Stimulated activated CD8-positive, alpha-beta memory T cell treated with anti-CD3 and anti-CD28 coated beads, Interleukin-4, amount 100 ng/mL, for 1 hour (primary cell): Measurements from ENCODE around the gene CFAP46.
"Not testable (repeated sequence)": the region's sequence is repeated elsewhere in the genome, so short reads cannot be mapped to it uniquely, and the experiment has no call there.

Experiments
- DNase-seq, 2 donors: peaks; one replicate each; pipeline ENCODE4 v3.0.0-alpha.2; 2020; ENCODE audit warnings: low read depth in 2 of 2, low spot score in 1 of 2

CFAP46 gene

DNA sequence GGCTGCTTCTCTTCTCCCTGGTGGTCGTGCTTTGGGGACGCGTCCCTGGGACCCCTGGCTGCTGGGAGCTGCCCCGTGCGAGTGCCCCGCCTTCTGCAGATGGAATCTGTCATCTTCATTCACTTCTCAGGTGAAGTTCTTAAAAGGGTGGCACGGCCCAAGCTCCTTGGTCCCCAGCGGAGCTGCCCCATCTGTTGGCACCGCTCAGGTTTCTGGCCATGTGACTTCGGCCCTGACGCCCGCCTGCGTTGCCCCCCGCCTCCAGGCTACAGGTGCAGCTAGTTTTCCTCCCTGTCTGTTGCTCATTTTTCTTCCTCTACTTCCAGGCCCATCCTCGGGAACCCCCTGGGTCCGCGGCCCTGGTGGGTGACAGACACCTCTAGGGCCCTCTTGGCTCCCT, 149.6 kb downstream of the CFAP46 start:
- DNase-seq: no peak

GRCh38 chr10:132792099-132792498, 150.3 kb downstream of the CFAP46 start:
- DNase-seq: not testable (repeated sequence)

DNA sequence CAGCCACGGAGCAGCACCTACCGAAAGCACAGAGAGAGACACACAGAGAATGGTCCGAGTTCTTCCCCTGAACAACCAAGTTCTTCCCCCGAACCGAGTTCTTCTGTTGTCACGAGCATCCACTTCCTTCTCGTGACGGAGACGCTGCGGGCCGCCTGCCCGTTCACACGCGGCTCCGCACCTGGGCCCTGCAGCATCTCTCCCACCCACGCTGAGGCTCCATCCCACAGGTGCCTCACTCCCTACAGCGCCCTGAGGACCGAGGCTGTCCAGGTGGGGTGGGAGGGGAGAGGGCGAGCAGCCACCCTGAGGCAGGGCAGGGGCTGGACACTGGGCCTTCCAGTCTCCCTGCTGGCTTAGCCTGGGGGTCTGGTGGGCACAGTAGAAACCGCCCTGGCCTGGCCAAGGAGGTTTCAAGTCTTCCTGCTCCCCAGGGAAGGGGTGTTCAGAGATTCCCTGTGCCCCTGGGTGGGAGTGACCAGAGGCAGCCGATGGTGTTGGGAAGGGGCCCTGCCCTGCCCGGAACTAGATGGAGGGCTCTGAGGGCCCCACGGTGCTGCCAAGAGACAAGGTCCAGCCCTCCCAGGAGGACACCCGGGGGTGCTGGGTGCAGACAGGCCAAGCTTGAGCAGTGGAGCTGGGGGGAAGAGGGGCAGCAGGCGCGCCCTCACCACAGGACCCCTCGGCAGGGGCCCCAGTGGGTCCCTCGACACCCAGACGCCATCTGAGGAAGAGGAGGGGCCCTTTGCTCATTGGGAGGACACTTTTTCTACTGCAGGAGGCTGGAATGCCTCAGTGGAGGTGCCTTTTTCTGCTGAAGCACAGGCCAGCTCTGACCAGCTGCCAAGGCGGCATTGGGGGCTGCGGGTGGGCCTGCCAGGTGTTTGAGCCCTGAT, 151.2 kb downstream of the CFAP46 start:
- DNase-seq: no peak

- DNase-seq: no peak
Observed at GRCh38 chr10:132790470-132790869, 151.9 kb downstream of the CFAP46 start.

GRCh38 chr10:132789659-132790148, 152.7 kb downstream of the CFAP46 start:
- no peak for DNase-seq

DNA sequence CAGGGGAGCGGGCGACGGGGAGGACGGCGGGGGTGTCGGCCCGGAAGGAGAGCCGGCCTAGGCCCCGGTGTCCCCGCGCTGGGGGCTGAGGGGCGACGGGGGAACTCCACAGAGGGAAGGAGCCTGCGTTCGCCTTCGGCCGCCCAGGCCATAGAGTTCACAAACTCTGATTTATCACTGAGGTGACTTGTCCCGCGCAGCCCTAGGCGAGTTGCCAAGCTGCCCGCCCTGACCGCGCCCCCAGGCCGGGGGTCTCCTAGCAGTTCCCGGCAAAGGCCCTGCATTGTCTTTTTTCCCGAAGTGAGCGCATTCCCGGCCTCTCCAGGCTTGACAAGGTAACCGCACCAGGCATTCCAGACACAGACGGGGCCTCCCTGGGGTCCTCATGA, 153.5 kb downstream of the CFAP46 start:
- no peak for DNase-seq

GRCh38 chr10:132788180-132788830, 154.1 kb downstream of the CFAP46 start:
- no peak for DNase-seq

DNA sequence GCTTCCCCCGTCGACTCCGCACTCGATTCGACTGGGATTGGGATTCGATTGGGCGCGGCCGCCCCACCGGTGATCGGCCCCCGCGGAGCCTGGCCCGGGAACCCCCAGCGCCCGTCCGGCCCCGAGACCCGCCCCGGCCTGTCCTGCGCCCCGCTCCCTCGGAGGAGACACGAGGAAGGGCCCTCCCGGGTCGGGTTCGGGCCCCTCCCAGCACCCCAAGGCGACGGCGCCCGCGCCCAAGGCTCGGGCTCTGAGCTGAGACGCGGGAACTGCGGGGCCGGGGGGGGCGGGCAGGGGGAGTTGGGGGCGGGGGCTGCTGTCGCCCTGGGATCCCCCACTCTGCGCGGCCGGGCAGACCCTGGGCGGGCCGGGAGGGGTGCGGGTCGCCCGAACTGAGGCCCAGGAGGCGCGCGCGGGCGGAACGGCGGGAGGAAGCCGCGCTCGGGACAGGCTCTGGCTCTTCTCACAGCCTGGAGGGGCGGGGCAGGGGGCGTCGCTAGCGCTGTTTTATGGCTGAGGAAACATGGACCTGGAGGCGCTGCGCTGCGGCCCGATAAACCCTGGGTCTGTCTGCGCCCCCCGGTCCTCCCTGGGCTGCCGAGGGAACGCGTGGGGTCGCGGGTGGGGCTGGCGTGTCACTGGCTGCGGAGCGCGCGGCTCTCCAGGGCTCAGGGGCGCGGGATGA, 154.7 kb downstream of the CFAP46 start:
- DNase-seq: no peak

DNA sequence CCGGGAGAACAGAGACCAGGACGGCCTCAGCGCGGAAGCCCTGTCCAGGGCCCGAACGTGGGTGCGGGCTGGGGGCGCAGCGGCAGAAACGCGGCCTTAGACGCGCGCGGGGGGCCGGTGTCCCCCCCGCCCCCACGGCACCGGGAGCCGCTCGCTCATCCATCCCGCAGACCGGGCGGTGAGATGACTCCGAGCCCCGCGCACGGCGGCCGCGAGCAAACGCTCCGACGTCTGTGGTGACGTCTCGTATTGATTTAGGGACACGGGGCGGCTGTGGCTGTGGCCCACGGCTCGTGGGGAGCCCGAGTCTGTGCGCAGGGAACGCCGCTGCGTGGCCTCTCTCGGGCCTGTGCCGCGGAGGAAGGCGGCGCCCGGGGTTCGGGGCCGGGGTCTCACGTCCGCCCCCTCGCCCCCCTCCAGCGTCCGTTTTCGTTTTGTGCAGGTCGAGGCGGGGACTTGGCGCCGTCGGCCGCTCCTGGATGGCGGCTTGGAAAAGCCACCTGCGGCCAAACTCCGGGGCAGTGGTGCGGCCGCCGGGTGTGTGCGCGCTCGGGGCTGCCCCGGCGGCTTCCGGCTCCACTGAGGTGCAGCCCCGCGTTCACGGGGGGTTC, 155.4 kb downstream of the CFAP46 start:
- no peak for DNase-seq

GRCh38 chr10:132786476-132786883, 155.9 kb downstream of the CFAP46 start:
- DNase-seq: no peak

DNA sequence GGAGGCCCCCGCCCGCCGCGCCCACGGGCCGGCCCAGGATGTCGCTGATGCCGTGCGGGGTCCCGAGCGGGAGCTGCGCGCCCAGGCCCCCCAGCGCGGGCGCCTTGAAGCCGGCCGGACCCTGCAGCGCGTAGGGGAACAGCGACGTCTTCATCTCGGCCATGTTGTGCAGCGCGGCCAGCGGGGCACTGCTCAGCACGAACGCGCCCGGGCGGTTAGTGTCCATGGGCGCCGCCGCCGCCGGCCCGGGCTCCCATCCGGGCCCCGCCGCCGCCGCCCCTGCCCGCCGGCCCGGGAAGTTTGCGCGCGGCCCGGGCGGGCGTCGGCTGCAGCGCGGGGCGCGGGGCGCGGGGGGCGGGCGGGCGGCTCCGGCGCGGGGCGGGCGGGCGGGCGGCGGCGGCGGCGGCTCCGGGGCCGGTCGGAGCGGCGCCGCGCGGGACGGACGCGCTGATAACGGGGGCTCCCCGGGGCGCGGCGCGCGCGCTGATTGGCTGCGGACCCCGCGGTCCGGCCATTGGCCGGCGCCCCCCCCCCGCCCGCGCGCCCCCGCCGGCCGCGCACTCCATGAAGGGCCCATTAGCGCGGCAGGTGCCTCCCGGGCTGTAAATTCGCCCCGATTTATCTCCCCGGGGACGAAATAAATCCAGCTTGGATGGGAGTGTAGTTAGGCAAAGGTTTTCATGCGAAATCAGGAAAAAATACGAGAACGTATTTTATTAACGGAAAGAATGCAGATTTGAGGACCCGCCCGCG, 156.5 kb downstream of the CFAP46 start, which contains the start of gene NKX6-2:
Gene NKX6-2, minus strand, starts transcription at position 425 of the 753 bp plus-strand sequence. Its CDS starts 199 bp downstream, at position 226.
- no peak for DNase-seq

GRCh38 chr10:132784866-132785722, 157.3 kb downstream of the CFAP46 start:
- DNase-seq: no peak

GRCh38 chr10:132783940-132784865, 158.2 kb downstream of the CFAP46 start:
- DNase-seq: no peak

GRCh38 chr10:132783165-132783939, 159.0 kb downstream of the CFAP46 start:
- DNase-seq: no peak

GRCh38 chr10:132781556-132781955, 160.8 kb downstream of the CFAP46 start:
- no peak for DNase-seq

GRCh38 chr10:132780356-132780755, 162.0 kb downstream of the CFAP46 start:
- no peak for DNase-seq

- no peak for DNase-seq
Observed at GRCh38 chr10:132779549-132780294, 162.6 kb downstream of the CFAP46 start.
